Epidermal melanocyte (primary cell): ENCODE results near the gene KDM2A.
"Not testable (repeated sequence)": the region's sequence is repeated elsewhere in the genome, so short reads cannot be mapped to it uniquely, and the experiment has no call there.

Experiments
- DNase-seq: peaks from one replicate; pipeline ENCODE4 v3.0.0; 2011; ENCODE audit warnings: low spot score; ENCODE audit not compliant: insufficient read length

Gene KDM2A

DNA sequence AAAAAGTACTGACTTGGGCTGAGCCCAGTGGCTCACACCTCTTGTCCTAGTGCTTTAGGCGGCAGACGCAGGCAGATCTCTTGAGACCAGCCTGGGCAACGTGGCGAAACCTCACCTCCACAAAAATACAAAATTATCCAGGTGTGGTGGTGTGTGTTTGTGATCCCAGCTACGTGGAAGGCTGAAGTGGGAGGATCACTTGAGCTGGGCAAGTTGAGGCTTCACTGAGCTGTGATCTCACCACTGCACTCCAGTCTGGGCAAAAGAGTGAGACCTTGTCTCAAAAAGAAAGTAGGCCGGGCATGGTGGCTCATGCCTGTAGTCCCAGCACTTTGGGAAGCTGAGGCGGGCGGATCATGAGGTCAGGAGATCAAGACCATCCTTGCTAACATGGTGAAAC is 115.5 kb downstream of the KDM2A start:
- not testable (repeated sequence) for DNase-seq

DNA sequence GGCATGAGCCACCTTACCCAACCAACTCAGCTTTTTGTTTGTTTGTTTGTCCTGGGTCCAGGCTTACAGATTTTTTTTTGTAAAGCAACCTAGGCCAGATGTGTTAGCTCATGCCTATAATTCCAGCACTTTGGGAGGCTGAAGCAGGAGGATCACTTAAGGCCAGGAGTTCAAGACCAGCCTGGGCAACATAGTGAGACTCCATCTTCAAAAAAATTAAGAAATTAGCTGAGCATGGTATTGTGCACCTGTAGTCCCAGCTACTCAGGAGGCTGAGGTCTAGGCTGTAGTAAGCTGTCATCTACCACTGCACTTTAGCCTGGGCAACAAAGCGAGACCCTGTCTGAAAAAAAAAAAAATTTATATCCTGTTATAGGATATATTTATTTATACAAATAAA is 118.5 kb downstream of the KDM2A start:
- no peak for DNase-seq

DNA sequence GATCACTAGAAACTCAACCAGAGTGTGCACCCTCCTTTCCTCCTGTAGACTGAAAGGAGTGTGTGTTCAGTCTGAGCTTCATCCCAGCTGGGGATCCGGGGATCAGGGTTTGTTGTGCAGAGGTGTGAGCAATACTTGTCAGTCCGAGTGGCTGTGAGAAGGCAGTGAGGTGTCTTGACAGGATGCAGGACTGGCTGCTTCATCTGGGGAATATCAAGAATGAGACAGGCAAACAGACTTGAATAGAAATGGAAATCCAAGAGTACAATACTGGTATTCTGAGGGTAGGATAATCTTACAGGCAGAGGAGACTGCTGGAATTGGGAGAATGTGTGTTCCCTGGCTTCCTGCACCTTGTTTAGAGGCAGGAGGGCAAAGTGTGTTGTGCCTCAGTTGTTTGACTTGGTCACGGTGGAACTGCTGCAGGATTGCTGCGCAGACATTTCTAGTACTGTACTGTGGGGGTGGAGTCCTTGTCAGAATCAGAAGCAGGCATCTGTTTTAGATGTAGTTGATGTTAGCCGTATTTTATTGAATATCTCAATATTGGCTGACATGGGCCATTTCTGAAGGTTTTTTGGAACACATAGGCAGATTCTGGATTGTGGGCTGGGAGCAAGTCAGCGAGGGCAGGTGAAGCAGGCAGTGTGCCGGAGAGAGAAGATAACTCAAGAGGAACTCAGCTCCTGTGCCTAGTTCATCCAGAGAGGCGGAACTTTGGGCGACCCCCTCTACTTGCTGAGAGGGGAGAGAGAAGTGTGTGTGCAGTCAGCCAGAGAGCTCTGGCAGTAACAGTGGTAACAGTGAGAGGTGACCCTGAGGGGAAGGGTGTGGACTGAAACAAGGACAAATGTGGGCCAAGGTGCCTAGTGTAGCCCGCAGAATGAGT is 120.1 kb downstream of the KDM2A start:
- DNase-seq, result no peak

DNA sequence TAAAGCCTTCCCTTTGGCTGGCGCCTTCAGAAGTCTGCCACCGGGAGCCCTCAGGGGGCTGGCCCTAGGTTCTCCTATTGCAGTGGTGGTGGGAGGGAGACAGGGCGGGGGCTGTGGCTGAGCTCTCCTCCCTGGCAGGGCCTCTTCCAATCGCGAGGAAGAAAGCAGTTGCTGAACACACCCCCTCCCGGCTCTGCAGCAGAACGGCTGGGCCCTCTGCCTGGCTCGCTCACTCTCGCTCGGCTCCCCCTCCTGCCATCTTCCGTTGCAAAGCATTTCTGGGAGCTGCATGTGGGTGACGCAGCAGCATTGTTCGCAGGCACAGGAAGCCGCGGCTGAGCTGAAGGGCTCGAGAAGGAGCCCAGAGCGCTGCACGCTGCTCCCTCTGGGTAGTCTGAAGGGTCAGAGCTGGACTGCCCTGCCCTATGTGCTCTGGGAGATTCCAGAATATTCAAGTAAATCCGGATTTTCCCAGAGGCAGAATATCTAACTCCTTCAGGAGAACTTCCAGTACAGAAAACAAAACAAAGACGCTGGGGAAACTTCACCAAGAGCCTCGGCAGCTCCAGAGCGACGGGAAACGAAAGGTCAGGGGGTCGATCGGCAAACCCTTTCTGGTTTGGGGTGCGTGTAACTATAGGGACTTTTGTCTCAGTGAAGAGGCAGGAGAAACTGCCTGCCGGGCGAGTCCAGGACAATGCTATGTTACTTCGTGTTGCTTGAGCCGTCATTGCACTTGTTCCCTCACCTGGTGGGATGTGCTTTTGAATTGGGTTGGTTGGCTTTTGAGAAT is 120.9 kb downstream of the KDM2A start:
- DNase-seq, result peak; percentile 76

DNA sequence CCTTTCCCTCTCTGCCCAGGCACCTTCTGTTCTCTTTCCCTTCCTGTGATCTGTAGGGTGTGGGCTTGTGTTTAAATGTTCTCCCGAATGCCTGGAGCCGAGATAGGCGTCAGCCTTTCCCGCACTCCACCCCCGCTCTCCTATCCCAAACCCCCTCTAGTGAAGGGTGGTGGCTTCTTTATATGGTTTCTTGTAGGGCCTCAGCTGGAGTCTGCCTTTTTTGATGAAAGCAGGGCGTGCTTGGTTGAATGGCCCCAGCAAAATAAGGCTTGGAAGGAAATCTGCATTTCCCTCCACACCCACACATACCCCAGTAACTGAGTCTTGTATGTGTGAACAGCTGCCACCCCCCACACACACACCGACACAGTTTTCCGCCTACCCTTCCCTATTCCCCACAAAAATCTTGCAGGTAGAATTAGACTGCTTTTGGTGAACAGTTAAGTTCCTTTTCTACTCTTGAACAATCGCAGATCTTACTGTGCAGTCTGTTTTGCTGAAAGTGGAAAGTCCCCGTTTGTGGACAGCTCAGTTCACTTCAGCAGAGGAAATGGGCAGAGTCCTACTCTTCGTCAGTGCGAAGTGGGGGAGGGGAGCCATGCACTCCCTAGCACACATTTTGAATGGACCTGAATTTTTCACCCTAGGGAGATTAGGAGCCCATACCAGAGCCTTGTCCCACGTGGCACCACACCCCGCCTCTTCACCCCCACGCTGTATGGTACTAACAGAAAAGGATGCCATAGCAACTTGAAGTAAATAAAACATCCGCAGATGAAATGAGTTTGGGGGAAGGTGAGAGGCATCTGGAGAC is 121.7 kb downstream of the KDM2A start:
- no peak for DNase-seq

DNA sequence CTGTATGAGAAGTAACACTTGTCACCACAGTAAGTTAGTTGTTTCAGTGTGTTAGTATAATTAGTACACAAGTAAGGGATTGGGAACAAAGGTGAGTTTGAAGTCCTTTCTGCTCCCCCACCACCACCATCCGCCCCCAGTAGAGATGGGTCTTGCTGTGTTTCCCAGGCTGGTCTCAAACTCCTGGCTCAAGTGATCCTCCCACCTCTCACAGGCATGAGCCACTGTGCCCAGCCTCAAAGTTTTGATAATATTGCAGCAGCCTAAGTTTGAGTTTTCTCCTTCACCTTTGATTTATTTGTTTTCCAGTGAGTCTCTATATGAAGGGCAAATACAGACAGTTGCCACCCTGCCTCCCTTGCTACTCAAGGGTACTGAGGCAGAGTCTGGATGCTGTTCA is 123.5 kb downstream of the KDM2A start:
- no peak for DNase-seq

DNA sequence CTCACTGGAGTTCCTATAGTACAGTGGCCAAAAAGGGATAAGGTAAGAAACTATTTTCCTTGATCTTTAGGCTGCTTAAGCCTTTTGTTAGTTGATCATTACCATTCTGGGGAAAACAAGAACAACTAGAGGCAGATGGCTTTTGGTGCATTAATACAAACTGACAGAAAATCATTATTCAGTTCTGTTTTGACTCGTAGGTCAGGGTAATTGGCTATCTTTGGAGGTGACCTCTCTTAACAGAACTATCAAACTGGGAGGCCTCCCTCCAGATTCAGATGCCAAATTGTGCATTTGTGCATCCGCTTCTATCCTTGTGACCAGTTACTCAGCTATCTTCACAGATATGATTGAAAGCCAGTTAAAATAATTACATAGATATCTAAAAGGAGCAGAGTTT is 124.0 kb downstream of the KDM2A start:
- no peak for DNase-seq

DNA sequence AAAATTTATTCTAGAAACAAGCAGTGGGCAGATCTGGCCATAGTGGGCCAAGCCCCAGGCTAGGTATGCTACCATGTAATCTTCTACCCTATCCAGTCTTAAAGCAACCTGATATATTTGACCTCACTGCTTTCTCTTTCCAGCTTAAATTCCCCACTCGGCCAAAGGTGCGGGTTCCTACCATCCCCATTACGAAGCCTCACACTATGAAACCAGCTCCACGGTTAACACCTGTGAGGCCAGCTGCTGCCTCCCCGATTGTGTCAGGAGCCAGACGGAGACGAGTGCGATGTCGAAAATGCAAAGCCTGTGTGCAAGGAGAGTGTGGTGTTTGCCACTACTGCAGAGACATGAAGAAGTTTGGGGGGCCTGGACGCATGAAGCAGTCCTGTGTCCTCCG is 126.0 kb downstream of the KDM2A start:
- DNase-seq, result no peak

DNA sequence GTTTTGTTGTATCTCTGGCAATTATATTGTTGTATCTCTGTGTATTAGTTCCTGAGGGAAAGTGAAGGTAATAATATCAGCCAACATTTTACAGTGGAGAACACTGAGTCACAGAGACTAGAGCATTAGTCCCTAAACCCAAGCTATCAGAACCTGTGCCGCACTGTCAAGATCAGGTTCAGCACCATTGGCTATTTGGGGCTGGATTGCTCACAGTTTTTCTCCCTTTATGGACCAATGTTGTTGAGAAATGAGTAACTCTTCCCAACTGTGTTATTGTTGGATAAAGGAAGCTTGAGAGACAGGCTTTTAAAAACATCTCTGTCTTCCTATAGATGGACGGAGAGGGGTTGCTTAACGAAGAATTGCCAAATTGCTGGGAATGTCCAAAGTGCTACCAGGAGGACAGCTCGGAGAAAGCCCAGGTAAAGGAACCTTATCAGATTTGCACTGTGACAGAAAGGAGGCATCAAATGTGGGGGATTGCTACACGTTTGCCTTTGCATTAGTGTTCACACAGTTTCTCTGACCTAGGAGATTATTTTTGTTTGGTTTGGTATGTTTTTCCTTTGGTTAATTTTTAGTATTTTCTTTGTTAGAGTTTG is 129.0 kb downstream of the KDM2A start:
- no peak for DNase-seq

DNA sequence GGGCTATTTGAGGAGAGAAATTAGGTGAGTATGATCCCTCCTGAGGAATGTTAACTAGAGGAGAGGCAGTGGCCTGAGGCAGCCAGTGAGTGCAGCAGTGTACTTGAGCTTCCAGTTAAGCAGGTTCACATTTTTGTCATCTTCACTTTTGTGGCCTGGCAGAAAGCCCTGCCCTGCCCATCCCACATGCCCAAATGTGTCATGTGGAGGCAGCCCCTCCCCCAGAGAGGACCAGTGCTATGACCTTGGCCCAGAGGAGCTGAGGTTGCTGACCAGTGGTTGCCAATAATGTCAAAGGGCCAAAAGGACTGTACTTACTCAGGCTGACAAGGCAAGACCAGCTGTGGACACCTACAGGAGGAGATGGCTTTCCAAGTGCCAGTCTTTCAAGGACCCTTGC is 129.6 kb downstream of the KDM2A start:
- DNase-seq, result no peak

DNA sequence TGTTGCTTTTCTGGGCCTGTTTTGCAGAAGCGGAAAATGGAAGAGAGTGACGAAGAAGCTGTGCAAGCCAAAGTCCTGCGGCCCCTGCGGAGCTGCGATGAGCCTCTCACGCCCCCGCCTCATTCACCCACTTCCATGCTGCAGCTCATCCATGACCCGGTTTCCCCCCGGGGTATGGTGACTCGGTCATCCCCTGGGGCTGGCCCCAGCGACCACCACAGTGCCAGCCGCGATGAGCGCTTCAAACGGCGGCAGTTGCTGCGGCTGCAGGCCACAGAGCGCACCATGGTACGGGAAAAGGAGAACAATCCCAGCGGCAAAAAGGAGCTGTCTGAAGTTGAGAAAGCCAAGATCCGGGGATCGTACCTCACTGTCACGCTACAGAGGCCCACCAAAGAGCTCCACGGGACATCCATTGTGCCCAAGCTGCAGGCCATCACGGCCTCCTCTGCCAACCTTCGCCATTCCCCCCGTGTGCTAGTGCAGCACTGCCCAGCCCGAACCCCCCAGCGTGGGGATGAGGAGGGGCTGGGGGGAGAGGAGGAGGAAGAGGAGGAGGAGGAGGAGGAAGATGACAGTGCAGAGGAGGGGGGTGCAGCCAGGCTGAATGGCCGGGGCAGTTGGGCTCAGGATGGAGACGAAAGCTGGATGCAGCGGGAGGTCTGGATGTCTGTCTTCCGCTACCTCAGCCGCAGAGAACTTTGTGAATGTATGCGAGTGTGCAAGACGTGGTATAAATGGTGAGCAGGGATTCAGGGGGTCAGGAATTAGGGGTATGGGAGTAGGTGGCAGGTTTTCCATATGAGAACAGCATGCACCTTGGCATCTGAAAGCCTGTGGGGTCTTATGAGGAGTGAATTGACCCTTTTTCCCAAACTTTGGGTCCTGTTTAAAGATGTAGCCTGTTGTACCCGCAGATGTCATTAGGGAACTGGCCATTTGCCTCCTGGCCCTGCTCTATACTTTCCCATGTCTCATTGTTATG is 131.3 kb downstream of the KDM2A start:
- no peak for DNase-seq

DNA sequence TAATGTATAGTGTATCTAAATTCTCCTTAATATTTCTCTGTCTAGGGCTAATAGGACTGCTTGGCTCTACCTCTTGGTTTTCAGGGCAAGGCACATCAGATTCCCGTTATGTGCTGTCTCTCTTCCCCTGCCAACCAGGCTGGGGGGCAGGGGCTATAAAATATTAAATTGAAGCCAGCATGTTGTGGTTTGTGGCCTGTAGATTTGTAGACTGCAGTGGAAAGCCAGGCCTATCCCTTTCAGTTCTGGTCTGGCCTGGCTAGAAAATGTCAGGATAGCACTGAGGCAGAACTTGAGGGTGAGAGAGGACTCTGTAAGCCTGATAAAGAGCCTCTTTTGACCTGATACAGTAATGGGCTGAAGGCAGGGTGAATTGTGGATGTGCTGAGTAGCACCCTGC is 132.8 kb downstream of the KDM2A start:
- no peak for DNase-seq

DNA sequence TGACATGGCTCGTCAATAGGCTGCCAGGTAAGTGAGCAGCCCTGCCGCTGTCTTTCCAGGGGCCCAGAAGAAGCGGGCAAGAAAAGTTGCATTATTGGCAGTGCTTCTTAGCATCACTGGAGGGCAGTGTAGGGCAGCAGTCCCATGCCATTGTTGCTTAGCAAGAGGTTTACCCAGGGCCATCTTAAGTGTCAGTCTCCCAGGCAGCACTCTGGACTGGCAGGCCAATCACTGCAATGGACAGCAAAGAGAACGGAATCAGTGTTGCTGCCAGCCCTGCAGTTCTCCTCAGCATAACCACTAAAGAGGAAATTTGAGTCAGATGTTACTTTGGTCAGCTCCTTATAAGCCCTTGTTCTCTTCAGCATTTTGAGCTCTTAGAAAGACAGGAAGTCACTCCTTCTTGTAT is 133.8 kb downstream of the KDM2A start:
- peak; percentile 69 for DNase-seq

DNA sequence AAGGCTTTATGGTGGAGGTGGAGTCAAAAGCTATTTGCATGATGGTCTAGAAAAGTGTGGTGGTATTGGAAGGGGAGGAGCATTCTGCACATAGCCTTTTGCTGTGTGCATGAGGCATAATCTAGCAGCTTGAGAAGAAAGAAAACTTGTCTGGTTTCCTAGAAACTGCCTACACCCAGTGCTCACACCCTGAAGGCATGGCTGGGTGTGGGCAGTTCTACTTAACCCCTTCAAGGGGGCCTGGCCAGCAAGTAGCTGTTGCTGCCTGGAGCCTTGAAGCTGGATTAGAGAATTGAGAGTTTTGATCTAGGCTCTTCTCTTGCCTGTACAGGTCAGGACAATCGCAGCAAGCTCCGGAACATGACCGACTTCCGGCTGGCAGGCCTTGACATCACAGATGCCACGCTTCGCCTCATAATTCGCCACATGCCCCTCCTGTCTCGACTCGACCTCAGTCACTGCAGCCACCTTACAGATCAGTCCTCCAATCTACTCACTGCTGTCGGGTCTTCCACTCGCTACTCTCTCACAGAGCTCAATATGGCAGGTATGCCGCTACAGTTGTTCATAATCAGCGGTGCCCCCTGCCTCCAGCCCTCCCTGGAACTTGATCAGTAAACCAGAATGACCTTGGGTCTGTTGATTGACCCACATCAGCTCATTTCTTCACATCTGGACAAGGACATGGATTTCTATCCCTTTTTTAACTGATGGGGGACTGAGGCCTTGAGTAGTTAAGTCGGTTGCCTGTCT is 135.0 kb downstream of the KDM2A start:
- peak; percentile 92 for DNase-seq

DNA sequence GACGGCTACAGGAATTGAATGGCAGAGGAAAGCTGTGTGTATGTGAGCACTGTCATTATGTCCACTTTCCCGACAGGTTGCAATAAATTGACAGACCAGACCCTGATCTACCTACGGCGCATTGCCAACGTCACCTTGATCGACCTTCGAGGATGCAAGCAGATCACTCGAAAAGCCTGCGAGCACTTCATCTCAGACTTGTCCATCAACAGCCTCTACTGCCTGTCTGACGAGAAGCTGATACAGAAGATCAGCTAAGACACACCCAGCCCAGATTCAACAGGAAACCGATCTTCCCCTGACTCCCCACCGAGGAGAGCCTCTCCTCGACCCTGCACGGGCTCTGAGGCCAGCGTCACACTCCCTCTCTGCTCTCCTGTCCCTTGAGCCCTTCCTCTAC is 135.7 kb downstream of the KDM2A start:
- DNase-seq, result no peak

DNA sequence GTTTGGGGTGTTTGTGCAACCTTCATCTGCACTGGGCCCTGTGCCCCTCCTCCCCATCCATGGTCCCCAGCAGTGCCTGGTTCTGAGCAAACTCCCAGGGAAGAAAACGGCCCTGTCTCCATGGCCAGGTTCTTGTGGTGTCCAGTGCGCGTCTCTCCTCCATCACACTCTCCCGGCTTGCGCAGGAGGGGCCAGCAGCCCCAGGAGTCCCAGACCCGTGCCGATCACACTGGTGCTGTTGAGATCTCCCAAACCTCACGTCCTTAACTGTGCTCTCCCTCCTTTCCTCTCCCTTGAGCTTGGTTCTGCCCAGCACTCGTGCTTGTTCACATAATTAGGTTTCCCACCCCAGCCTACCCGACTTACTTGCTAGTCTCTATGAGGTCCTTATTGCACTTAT is 136.3 kb downstream of the KDM2A start:
- no peak for DNase-seq

DNA sequence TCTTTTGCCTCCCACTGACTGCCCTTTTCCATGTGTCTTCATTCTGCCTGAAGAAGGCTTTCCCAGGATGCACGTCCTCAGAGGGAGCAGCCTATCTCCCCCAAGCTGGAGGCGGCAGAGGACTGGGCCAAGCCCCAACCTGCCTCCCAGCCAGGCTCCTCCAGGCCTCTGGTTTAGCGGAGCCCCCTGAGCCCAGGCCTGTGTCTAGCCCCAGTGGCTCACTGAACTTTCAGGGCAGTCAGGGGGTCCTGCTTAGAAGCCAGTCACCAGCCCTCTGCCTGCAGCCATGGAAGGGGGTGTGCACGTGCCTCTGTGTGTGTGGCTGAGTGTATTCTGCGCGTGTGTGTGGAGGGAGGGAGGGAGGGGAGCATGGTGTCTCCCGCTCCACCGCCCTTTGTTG is 136.8 kb downstream of the KDM2A start:
- no peak for DNase-seq

DNA sequence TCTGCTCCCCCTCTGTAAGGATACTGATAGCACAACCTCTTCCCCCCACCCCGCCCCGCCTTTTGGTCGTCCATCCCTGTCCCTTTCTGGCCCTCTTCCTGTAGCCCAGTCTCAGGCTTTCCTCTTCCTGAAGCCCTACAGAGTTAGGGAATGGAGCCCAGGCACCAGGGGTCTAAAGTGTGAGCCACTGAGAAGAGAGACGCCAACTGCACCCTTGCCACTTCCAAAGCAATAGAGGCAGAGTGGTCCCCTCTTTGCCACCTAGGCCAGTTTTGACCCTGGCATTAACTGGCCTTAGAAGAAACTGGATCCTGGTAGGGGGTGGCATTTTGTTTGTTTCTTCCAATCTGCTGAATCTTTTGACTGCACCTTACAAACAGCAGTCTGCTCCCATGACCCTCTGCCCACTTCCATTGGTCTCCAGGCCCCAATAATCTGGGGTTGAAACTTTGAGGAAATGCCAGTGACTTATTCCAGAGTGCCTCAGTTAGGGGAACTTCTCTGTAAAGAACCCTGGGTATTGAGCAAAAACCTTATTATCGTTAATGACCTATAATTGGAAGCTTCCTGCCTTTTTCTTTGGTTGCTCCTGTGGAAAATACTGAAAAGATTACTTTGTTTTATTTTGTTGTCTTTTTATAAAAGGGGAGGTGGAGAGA is 137.5 kb downstream of the KDM2A start:
- DNase-seq, result no peak

DNA sequence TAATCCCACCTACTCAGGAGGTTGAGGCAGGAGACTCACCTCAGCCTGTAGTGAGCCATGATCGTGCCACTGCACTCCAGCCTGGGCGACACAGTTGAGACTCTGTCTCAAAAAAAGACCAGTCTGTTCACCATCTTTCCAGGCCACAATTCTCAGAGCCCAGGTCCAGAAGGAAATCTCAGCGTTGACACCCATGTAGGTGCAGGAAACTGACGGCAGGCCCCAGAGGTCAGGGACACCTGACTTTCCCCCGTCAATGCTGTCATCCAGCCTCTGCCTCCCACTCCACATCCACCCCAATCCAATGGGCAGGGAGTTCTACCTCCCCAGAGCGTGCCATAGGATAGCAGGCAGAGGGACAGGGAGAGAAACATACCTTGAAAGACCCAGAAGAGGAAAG is 141.3 kb downstream of the KDM2A start:
- no peak for DNase-seq
